ES-I3 (cell line): ENCODE results near the gene PCDHB11.
"Not testable (repeated sequence)": the region's sequence is repeated elsewhere in the genome, so short reads cannot be mapped to it uniquely, and the experiment has no call there.

Source experiments
- H3K36me3 ChIP-seq: 2 replicates; pipeline ENCODE4 v1.6.1; 2013; ENCODE audit warnings: mild to moderate bottlenecking, low read length, control low read depth, moderate library complexity; ENCODE audit not compliant: insufficient read depth
- H3K4me1 ChIP-seq: 2 replicates; pipeline ENCODE4 v1.6.1; 2013; ENCODE audit warnings: mild to moderate bottlenecking, control low read depth, low read length; ENCODE audit not compliant: insufficient read depth
- H3K9ac ChIP-seq: 2 replicates; pipeline ENCODE4 v1.6.1; 2013; ENCODE audit warnings: low read depth, mild to moderate bottlenecking, low read length, moderate library complexity
- H3K9me3 ChIP-seq: 2 replicates; pipeline ENCODE4 v1.6.1; 2013; ENCODE audit warnings: mild to moderate bottlenecking, low read length, moderate library complexity; ENCODE audit not compliant: control insufficient read depth, insufficient read depth

Gene PCDHB11

GRCh38 chr5:141177577-141178191 lies 21.7 kb upstream of the PCDHB11 start, which contains the start of gene PCDHB8:
Gene PCDHB8, plus strand, starts transcription at chr5:141177790. Its CDS starts 245 bp downstream, at chr5:141178035.
- H3K36me3 ChIP-seq, H3K4me1 ChIP-seq, H3K9me3 ChIP-seq, H3K9ac ChIP-seq: not testable (repeated sequence)

- not testable (repeated sequence) for H3K9ac ChIP-seq, H3K9me3 ChIP-seq, H3K4me1 ChIP-seq, H3K36me3 ChIP-seq
These were observed 20.1 kb upstream of the PCDHB11 start for GRCh38 chr5:141179371-141179770.

- H3K36me3 ChIP-seq, H3K9me3 ChIP-seq, H3K4me1 ChIP-seq, H3K9ac ChIP-seq: not testable (repeated sequence)
These were observed 19.6 kb upstream of the PCDHB11 start for GRCh38 chr5:141179876-141180275.

- Histone ChIP-seq H3K36me3 (no peaks in the 10 kb centered on the region), H3K9ac (no peak overlapping the region), H3K4me1 (no peaks in the 10 kb centered on the region), H3K9me3 (0 out of 2 replicates have a peak, but pooled peaks cover 3% of the 10 kb centered on the region)
These were observed 19.1 kb upstream of the PCDHB11 start for GRCh38 chr5:141180313-141180712.

- 0 out of 2 replicates have a peak, but pooled peaks cover 3% of the 10 kb centered on the region for H3K9me3 ChIP-seq
- H3K9ac ChIP-seq: 0 out of 2 replicates have a peak within 1 kb of the TSS, but pooled peaks have one; percentile 0
- H3K4me1 ChIP-seq: no peaks in the 10 kb centered on the region
- no peaks in the 10 kb centered on the region for H3K36me3 ChIP-seq
These were observed 17.2 kb upstream of the PCDHB11 start, which contains the start of gene PCDHB16 for GRCh38 chr5:141182248-141182647. Gene PCDHB16, plus strand, starts transcription at chr5:141182387. Its CDS starts 173 bp downstream, at chr5:141182560.

- H3K9me3 ChIP-seq, H3K9ac ChIP-seq, H3K4me1 ChIP-seq, H3K36me3 ChIP-seq: not testable (repeated sequence)
These were observed 15.1 kb upstream of the PCDHB11 start for GRCh38 chr5:141184117-141184855.

- H3K36me3 ChIP-seq: no peaks in the 10 kb centered on the region
- H3K9me3 ChIP-seq: 0 out of 2 replicates have a peak, but pooled peaks cover 3% of the 10 kb centered on the region
- no peak within 1 kb of the TSS for H3K9ac ChIP-seq
- no peaks in the 10 kb centered on the region for H3K4me1 ChIP-seq
These were observed 12.4 kb upstream of the PCDHB11 start, which contains the start of gene PCDHB9 for GRCh38 chr5:141186897-141187512. Gene PCDHB9, plus strand, starts transcription at chr5:141187161. Its CDS starts 158 bp downstream, at chr5:141187319.

- not testable (repeated sequence) for H3K9me3 ChIP-seq, H3K9ac ChIP-seq, H3K4me1 ChIP-seq, H3K36me3 ChIP-seq
These were observed 10.7 kb upstream of the PCDHB11 start for GRCh38 chr5:141188682-141189081.

GRCh38 chr5:141189131-141189530 lies 10.3 kb upstream of the PCDHB11 start:
- H3K36me3 ChIP-seq, H3K4me1 ChIP-seq, H3K9me3 ChIP-seq, H3K9ac ChIP-seq: not testable (repeated sequence)

- Histone ChIP-seq H3K4me1 (no peaks in the 10 kb centered on the region), H3K9me3 (peaks cover 4% of the 10 kb centered on the region; the same call in 1 of the 2 replicates), H3K9ac (peak within 1 kb of the TSS; percentile 41), H3K36me3 (no peaks in the 10 kb centered on the region)
These were observed 7.2 kb upstream of the PCDHB11 start, which contains the start of gene PCDHB10 for GRCh38 chr5:141192110-141192725. Gene PCDHB10, plus strand, starts transcription at chr5:141192353. Its CDS starts 200 bp downstream, at chr5:141192553.

GRCh38 chr5:141194332-141194731 lies 5.1 kb upstream of the PCDHB11 start:
- not testable (repeated sequence) for H3K4me1 ChIP-seq, H3K9ac ChIP-seq, H3K9me3 ChIP-seq, H3K36me3 ChIP-seq

GRCh38 chr5:141196363-141196762 lies 3.1 kb upstream of the PCDHB11 start:
- no peaks in the 10 kb centered on the region for H3K36me3 ChIP-seq

GRCh38 chr5:141201126-141201525 lies 1.7 kb downstream of the PCDHB11 start:
- not testable (repeated sequence) for H3K9me3 ChIP-seq, H3K4me1 ChIP-seq, H3K36me3 ChIP-seq, H3K9ac ChIP-seq

More at GRCh38 chr5:141196363-141196762, 3.1 kb upstream of the PCDHB11 start:
- Histone ChIP-seq H3K9ac (no peak overlapping the region), H3K4me1 (no peaks in the 10 kb centered on the region), H3K9me3 (peaks cover 4% of the 10 kb centered on the region; the same call in 1 of the 2 replicates)

- not testable (repeated sequence) for H3K9ac ChIP-seq, H3K36me3 ChIP-seq, H3K4me1 ChIP-seq, H3K9me3 ChIP-seq
These were observed 2.2 kb downstream of the PCDHB11 start for GRCh38 chr5:141201646-141202045.
